Activated T-helper 1 cell treated with anti-CD3 and anti-CD28 coated beads, Interleukin-12 subunit alpha, Interleukin-12 subunit beta, Interleukin-2, Interleukin-4 antibody, amounts not matched to agents 30 ng/mL and 10 ng/mL and 1 ng/mL, durations not matched to agents 14 hours and 24 hours and 36 hours (primary cell): ENCODE measurements around the gene VDAC1. TPM values are rescaled to one million over a fixed set of nuclear protein-coding genes. Genes with fewer than 3 reads are reported as not detected.

Experiments used
- DNase-seq: peaks from one replicate; pipeline ENCODE4 v3.0.0; 2021; ENCODE audit warnings: low spot score
- H3K27ac Mint-ChIP-seq: one replicate; pipeline ENCODE4 v1.8.0; 2021; ENCODE audit warnings: mild to moderate bottlenecking, mixed read lengths
- H3K27me3 Mint-ChIP-seq: one replicate; pipeline ENCODE4 v1.8.0; 2022; ENCODE audit warnings: mild to moderate bottlenecking, moderate library complexity, mixed read lengths; ENCODE audit not compliant: insufficient read depth
- H3K36me3 Mint-ChIP-seq: one replicate; pipeline ENCODE4 v1.8.0; 2021; ENCODE audit warnings: low read depth, mixed read lengths
- H3K4me1 Mint-ChIP-seq: one replicate; pipeline ENCODE4 v1.8.0; 2021; ENCODE audit warnings: low read depth, mixed read lengths
- H3K4me3 Mint-ChIP-seq: one replicate; pipeline ENCODE4 v1.8.0; 2021; ENCODE audit warnings: mild to moderate bottlenecking, moderate library complexity, mixed read lengths
- H3K9me3 Mint-ChIP-seq: one replicate; pipeline ENCODE4 v1.8.0; 2021; ENCODE audit warnings: mixed read lengths
- intact Hi-C: fragments of 100-400 bp; cut with micrococcal nuclease; formaldehyde crosslinking; loops from one replicate; pipeline ENCODE4 v1.15.1; 2024
- total RNA-seq: library from RNA; stranded (reverse); gene quantifications from 2 replicates; pipeline ENCODE4 v1.2.3, GENCODE V29; 2022

The VDAC1 gene
- total RNA-seq = 440 and 442 TPM in 2 replicates

GRCh38 chr5:134004626-134005416, at the start of gene VDAC1:
Gene VDAC1, minus strand, starts transcription at chr5:134004975. Its CDS starts 11,963 bp downstream, at chr5:133993012.
- peaks cover 2% of the 10 kb centered on the region for H3K27me3 Mint-ChIP-seq
- H3K9me3 Mint-ChIP-seq = no peaks in the 10 kb centered on the region
- peaks cover 24% of the 10 kb centered on the region for H3K36me3 Mint-ChIP-seq
- H3K4me3 Mint-ChIP-seq = peak within 1 kb of the TSS; percentile 93
- intact Hi-C loops = loop anchor here (1.0 to 10.0 kb wide), 11 partner anchors 34 to 954 kb away; partner anchors contain the start of genes C5orf24, DDX46, PCBD2 and PPP2CA
- peaks cover 53% of the 10 kb centered on the region for H3K4me1 Mint-ChIP-seq
- DNase-seq = peak; percentile 78
- H3K27ac Mint-ChIP-seq = peak within 1 kb of the TSS; percentile 97

GRCh38 chr5:134053840-134054338, 49.1 kb upstream of the VDAC1 start:
- intact Hi-C loops = loop anchor here (2.0 kb wide), 1 partner anchor 15 kb away; no protein-coding TSS in a partner anchor
- no peaks in the 10 kb centered on the region for H3K36me3 Mint-ChIP-seq
- DNase-seq = no peak

GRCh38 chr5:134053314-134053839, 48.6 kb upstream of the VDAC1 start:
- no peaks in the 10 kb centered on the region for H3K9me3 Mint-ChIP-seq
- no peak overlapping the region for H3K27ac Mint-ChIP-seq
- H3K4me1 Mint-ChIP-seq = peaks cover 13% of the 10 kb centered on the region
- no peaks in the 10 kb centered on the region for H3K36me3 Mint-ChIP-seq
- H3K4me3 Mint-ChIP-seq = no peak overlapping the region
- intact Hi-C loops = loop anchor here (2.0 kb wide), 1 partner anchor 15 kb away; no protein-coding TSS in a partner anchor
- peaks cover 15% of the 10 kb centered on the region for H3K27me3 Mint-ChIP-seq
- no peak for DNase-seq

More at GRCh38 chr5:134053840-134054338, 49.1 kb upstream of the VDAC1 start:
- Mint-ChIP-seq H3K4me3 (no peak overlapping the region), H3K4me1 (peaks cover 13% of the 10 kb centered on the region), H3K27ac (no peak overlapping the region), H3K9me3 (no peaks in the 10 kb centered on the region), H3K27me3 (peaks cover 15% of the 10 kb centered on the region)

GRCh38 chr5:134051305-134051704, 46.5 kb upstream of the VDAC1 start:
- H3K27me3 Mint-ChIP-seq = peaks cover 18% of the 10 kb centered on the region
- no peaks in the 10 kb centered on the region for H3K9me3 Mint-ChIP-seq
- no peak for DNase-seq
- no peaks in the 10 kb centered on the region for H3K36me3 Mint-ChIP-seq
- intact Hi-C loops = no loop called here
- no peak overlapping the region for H3K27ac Mint-ChIP-seq
- H3K4me1 Mint-ChIP-seq = peaks cover 13% of the 10 kb centered on the region
- no peak overlapping the region for H3K4me3 Mint-ChIP-seq

GRCh38 chr5:134048864-134049263, 44.1 kb upstream of the VDAC1 start:
- Mint-ChIP-seq H3K4me3 (no peak overlapping the region), H3K9me3 (no peaks in the 10 kb centered on the region), H3K27ac (no peak overlapping the region), H3K27me3 (peaks cover 13% of the 10 kb centered on the region), H3K36me3 (no peaks in the 10 kb centered on the region), H3K4me1 (peaks cover 7% of the 10 kb centered on the region)
- intact Hi-C loops = no loop called here
- no peak for DNase-seq

GRCh38 chr5:134047687-134048056, 42.9 kb upstream of the VDAC1 start:
- intact Hi-C loops = no loop called here
- Mint-ChIP-seq H3K27me3 (peaks cover 14% of the 10 kb centered on the region), H3K9me3 (no peaks in the 10 kb centered on the region), H3K4me3 (no peak overlapping the region), H3K36me3 (no peaks in the 10 kb centered on the region), H3K27ac (no peak overlapping the region), H3K4me1 (no peaks in the 10 kb centered on the region)
- no peak for DNase-seq

- Mint-ChIP-seq H3K4me3 (no peak overlapping the region), H3K36me3 (no peaks in the 10 kb centered on the region), H3K4me1 (peaks cover 5% of the 10 kb centered on the region), H3K27me3 (peaks cover 11% of the 10 kb centered on the region), H3K9me3 (no peaks in the 10 kb centered on the region), H3K27ac (no peak overlapping the region)
- DNase-seq = no peak
- intact Hi-C loops = no loop called here
These were observed 42.3 kb upstream of the VDAC1 start for GRCh38 chr5:134046801-134047686.

- H3K36me3 Mint-ChIP-seq = no peaks in the 10 kb centered on the region
- H3K4me3 Mint-ChIP-seq = no peak overlapping the region
- H3K9me3 Mint-ChIP-seq = no peaks in the 10 kb centered on the region
- H3K27me3 Mint-ChIP-seq = peaks cover 11% of the 10 kb centered on the region
- DNase-seq = no peak
- intact Hi-C loops = no loop called here
- H3K27ac Mint-ChIP-seq = no peak overlapping the region
- peaks cover 9% of the 10 kb centered on the region for H3K4me1 Mint-ChIP-seq
These were observed 41.6 kb upstream of the VDAC1 start for GRCh38 chr5:134046330-134046729.

- Mint-ChIP-seq H3K4me3 (no peak overlapping the region), H3K36me3 (no peaks in the 10 kb centered on the region), H3K27me3 (peaks cover 11% of the 10 kb centered on the region), H3K9me3 (no peaks in the 10 kb centered on the region), H3K4me1 (peaks cover 16% of the 10 kb centered on the region), H3K27ac (no peak overlapping the region)
- intact Hi-C loops = no loop called here
- no peak for DNase-seq
These were observed 39.3 kb upstream of the VDAC1 start for GRCh38 chr5:134043793-134044792.

GRCh38 chr5:134041570-134042411, 37.0 kb upstream of the VDAC1 start:
- Mint-ChIP-seq H3K27me3 (peaks cover 11% of the 10 kb centered on the region), H3K27ac (no peak overlapping the region), H3K4me3 (no peak overlapping the region), H3K36me3 (no peaks in the 10 kb centered on the region), H3K9me3 (no peaks in the 10 kb centered on the region), H3K4me1 (peaks cover 16% of the 10 kb centered on the region)
- DNase-seq = no peak
- intact Hi-C loops = no loop called here

- H3K9me3 Mint-ChIP-seq = no peaks in the 10 kb centered on the region
- intact Hi-C loops = no loop called here
- no peak overlapping the region for H3K4me3 Mint-ChIP-seq
- H3K27ac Mint-ChIP-seq = no peak overlapping the region
- no peak for DNase-seq
- H3K36me3 Mint-ChIP-seq = no peaks in the 10 kb centered on the region
- H3K27me3 Mint-ChIP-seq = peaks cover 10% of the 10 kb centered on the region
- peaks cover 16% of the 10 kb centered on the region for H3K4me1 Mint-ChIP-seq
These were observed 33.4 kb upstream of the VDAC1 start for GRCh38 chr5:134038138-134038537.
